GM23248 (cell line): ENCODE results near the gene ENKD1. TPM values are rescaled to one million over a fixed set of nuclear protein-coding genes. Genes with fewer than 3 reads are reported as not detected.

Source experiments
- DNase-seq: peaks from one replicate; pipeline ENCODE4 v3.0.0-alpha.2; 2015
- H2AFZ ChIP-seq: fragments of 200-600 bp; sonication (generic); 2 replicates; pipeline ENCODE4 v1.6.1; 2016; ENCODE audit warnings: antibody characterized with exemption
- H3F3A ChIP-seq: fragments of 200-600 bp; sonication (generic); 2 replicates; pipeline ENCODE4 v1.6.1; 2016; ENCODE audit warnings: mild to moderate bottlenecking, antibody characterized with exemption, mixed run types; ENCODE audit not compliant: insufficient read depth
- H3K27ac ChIP-seq: fragments of 200-600 bp; sonication (generic); 2 replicates; pipeline ENCODE4 v1.5.1; 2016; ENCODE audit warnings: mild to moderate bottlenecking
- H3K27me3 ChIP-seq: fragments of 200-600 bp; sonication (generic); replicated peaks from 2 replicates; pipeline ENCODE4 v1.6.1; 2016; ENCODE audit warnings: mild to moderate bottlenecking; ENCODE audit not compliant: insufficient read depth
- H3K36me3 ChIP-seq: fragments of 200-600 bp; sonication (generic); 2 replicates; pipeline ENCODE4 v1.6.1; 2016; ENCODE audit warnings: low read depth, mild to moderate bottlenecking
- H3K4me1 ChIP-seq: fragments of 200-600 bp; sonication (generic); 2 replicates; pipeline ENCODE4 v1.6.1; 2016; ENCODE audit warnings: mild to moderate bottlenecking; ENCODE audit not compliant: insufficient read depth
- H3K4me2 ChIP-seq: fragments of 200-600 bp; sonication (generic); one replicate; pipeline ENCODE4 v1.6.1; 2016; ENCODE audit warnings: mild to moderate bottlenecking; ENCODE audit not compliant: unreplicated experiment
- H3K4me3 ChIP-seq: fragments of 200-600 bp; sonication (generic); 2 replicates; pipeline ENCODE4 v1.5.1; 2016; ENCODE audit warnings: mild to moderate bottlenecking
- H3K79me2 ChIP-seq: fragments of 200-600 bp; sonication (generic); 2 replicates; pipeline ENCODE4 v1.6.1; 2016; ENCODE audit warnings: mild to moderate bottlenecking; ENCODE audit not compliant: insufficient read depth
- H3K9ac ChIP-seq: fragments of 200-600 bp; sonication (generic); 2 replicates; pipeline ENCODE4 v1.6.1; 2016; ENCODE audit warnings: mild to moderate bottlenecking
- H3K9me2 ChIP-seq: fragments of 200-600 bp; sonication (generic); 2 replicates; pipeline ENCODE4 v1.6.1; 2016; ENCODE audit warnings: mixed run types, mild to moderate bottlenecking, moderate library complexity; ENCODE audit not compliant: insufficient read depth
- H3K9me3 ChIP-seq: fragments of 200-600 bp; sonication (generic); one replicate; pipeline ENCODE4 v1.6.1; 2017; ENCODE audit warnings: low read depth
- H4K20me1 ChIP-seq: fragments of 200-600 bp; sonication (generic); 2 replicates; pipeline ENCODE4 v1.6.0; 2016; ENCODE audit not compliant: insufficient read depth
- EZH2 ChIP-seq: fragments of 200-600 bp; sonication (generic); IDR thresholded peaks from 2 replicates; pipeline ENCODE4 v1.6.1; 2018; ENCODE audit warnings: antibody characterized with exemption, mild to moderate bottlenecking; ENCODE audit not compliant: insufficient read depth, poor library complexity, severe bottlenecking
- EZH2phosphoT487 ChIP-seq: fragments of 200-600 bp; sonication (generic); IDR thresholded peaks from 2 replicates; pipeline ENCODE4 v1.6.1; 2018; ENCODE audit warnings: antibody characterized with exemption, moderate library complexity, mild to moderate bottlenecking, low read depth; ENCODE audit not compliant: insufficient read depth
- WGBS, 2 experiments: methylation state at CpG; one replicate each; pipeline ENCODE4 v1.1.6; 2015 to 2017; ENCODE audit warnings: low lambda C conversion rate in 2 of 2, low coverage in 1 of 2; ENCODE audit errors: missing lambda C conversion rate in 2 of 2; 5-methylcytosine and 5-hydroxymethylcytosine counted together
- in situ Hi-C: fragments of 300-500 bp; cut with MboI; formaldehyde crosslinking; loops from 2 replicates; pipeline ENCODE4 v1.15.0; 2020
- polyA plus RNA-seq: library from polyadenylated mRNA; unstranded; fragments of >200 nt; fragmentation: Nextera tagmentation; extraction: Ambion mirVana; gene quantifications from 2 replicates; pipeline ENCODE4 v1.2.1, GENCODE V29; 2016
- total RNA-seq: library from RNA; depleted of rRNA; stranded (reverse); fragments of >200 nt; shearing (Covaris generic); gene quantifications from 2 replicates; pipeline ENCODE4 v1.2.3, GENCODE V29; 2014

Gene ENKD1
- total and polyA plus RNA-seq, 2 experiments from 2014 or later: 8.3 to 11.2 TPM

DNA sequence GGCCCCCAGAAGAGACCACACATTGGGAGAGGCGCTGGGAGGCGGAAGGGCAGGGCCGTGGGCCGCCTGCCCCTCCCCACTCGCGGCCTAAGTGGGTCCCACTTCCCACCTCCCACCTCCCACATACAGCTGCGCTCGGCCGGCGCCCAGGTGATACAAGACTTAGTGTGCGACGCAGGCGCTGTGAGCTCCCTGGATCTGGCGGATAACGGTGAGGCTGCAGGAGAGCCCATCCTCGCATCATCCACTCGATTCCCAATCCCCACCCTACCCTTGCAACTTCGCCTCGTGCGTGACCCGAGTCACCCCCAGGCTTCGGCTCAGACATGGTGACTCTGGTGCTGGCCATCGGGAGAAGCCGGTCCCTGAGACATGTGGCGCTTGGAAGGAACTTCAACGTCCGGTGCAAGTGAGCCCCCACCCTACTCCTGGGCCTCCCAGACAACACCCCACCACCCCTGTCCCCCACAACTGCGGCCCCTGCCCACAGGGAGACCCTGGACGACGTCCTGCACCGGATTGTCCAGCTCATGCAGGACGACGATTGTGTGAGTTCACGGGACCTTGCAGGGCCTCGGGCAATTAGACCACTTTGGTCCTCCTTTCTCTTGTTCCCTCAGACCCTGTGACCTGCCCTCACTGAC, 17.7 kb downstream of the ENKD1 start:
- Histone ChIP-seq H3K4me3 (no peak overlapping the region), H3K79me2 (no peaks in the 10 kb centered on the region), H4K20me1 (no peaks in the 10 kb centered on the region), H3K9me2 (no peaks in the 10 kb centered on the region), H3K9ac (no peak overlapping the region), H3K4me1 (no peaks in the 10 kb centered on the region), H2AFZ (no peak overlapping the region), H3K27ac (no peak overlapping the region), H3K36me3 (no peaks in the 10 kb centered on the region), H3K27me3 (peaks cover 46% of the 10 kb centered on the region), H3K4me2 (no peak overlapping the region), H3K9me3 (no peaks in the 10 kb centered on the region), H3F3A (no peaks in the 10 kb centered on the region)
- no peak for DNase-seq
- in situ Hi-C loops: no loop called here
- no peak for TF ChIP-seq EZH2phosphoT487
- TF ChIP-seq EZH2: no peak
- whole genome bisulfite sequencing, 2 experiments: 38 to 40% methylated on average over 22 to 35 of the region's 35 CpGs

DNA sequence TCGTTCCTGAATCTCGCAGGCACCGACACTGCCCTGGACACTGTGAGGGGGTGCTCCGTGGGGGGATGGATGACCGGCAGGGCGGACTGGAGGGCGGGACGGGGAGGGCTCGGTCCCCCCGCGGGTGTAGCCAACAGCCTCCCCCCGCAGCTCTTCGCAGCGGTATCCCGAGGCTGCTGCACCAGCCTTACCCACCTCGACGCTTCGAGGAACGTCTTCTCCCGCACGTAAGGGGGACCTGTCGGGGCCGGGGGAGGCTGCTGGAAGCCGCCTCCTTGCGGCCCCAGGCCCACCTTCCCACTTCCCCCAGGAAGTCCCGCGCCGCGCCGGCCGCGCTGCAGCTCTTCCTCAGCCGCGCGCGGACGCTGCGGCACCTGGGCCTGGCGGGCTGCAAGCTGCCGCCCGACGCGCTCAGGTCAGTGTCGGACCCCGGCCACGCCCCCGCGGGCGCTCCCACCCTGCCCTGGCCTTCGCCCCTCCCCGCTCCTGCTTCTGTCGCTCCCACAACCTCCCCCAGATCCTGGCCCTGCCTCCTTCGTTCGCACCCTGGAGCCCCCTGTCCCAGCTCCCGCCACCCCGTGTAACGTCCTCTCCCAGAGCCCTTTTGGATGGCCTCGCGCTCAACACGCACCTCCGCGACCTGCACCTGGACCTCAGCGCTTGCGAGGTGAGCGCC, 18.3 kb downstream of the ENKD1 start:
- TF ChIP-seq EZH2phosphoT487: 0 out of 2 replicates have a peak, but pooled peaks have one; percentile 26
- TF ChIP-seq EZH2: no peak
- 11 to 18% methylated on average over 21 to 60 of the region's 65 CpGs for WGBS, 2 experiments

DNA sequence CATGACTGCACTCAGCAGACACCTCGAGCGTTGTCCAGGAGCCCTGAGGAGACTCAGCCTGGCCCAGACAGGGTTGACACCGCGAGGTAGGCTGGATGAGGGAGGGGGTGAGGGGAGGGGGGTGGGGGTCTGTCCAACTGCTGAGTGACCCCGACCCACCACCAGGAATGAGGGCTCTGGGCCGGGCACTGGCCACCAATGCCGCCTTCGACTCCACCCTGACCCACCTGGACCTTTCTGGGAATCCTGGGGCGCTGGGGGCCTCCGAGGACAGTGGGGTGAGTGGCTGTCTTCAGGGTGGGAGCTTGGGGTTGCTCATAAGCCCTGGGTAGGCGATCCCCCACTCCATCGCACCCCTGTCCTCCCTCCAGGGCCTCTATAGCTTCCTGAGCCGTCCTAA, 18.9 kb downstream of the ENKD1 start:
- peaks cover 46% of the 10 kb centered on the region for H3K27me3 ChIP-seq
- no peaks in the 10 kb centered on the region for H4K20me1 ChIP-seq
- H3F3A ChIP-seq: no peaks in the 10 kb centered on the region
- TF ChIP-seq EZH2phosphoT487 (no peak), EZH2 (no peak)
- H3K4me2 ChIP-seq: no peak overlapping the region
- no peaks in the 10 kb centered on the region for H3K9me2 ChIP-seq
- DNase-seq: no peak
- H3K79me2 ChIP-seq: no peaks in the 10 kb centered on the region
- no peak overlapping the region for H3K27ac ChIP-seq
- H3K9me3 ChIP-seq: no peaks in the 10 kb centered on the region
- in situ Hi-C loops: no loop called here
- 74% methylated on average over 10 to 13 of the region's 13 CpGs for WGBS, 2 experiments
- no peak overlapping the region for H2AFZ ChIP-seq
- H3K36me3 ChIP-seq: no peaks in the 10 kb centered on the region
- H3K9ac ChIP-seq: no peak overlapping the region
- H3K4me3 ChIP-seq: no peak overlapping the region
- no peaks in the 10 kb centered on the region for H3K4me1 ChIP-seq

More for the DNA sequence above, 18.3 kb downstream of the ENKD1 start:
- DNase-seq: no peak
- Histone ChIP-seq H2AFZ (no peak overlapping the region), H3K9me3 (no peaks in the 10 kb centered on the region), H3K79me2 (no peaks in the 10 kb centered on the region), H3K4me2 (no peak overlapping the region), H3F3A (no peaks in the 10 kb centered on the region), H3K4me1 (no peaks in the 10 kb centered on the region), H3K36me3 (no peaks in the 10 kb centered on the region), H4K20me1 (no peaks in the 10 kb centered on the region), H3K4me3 (no peak overlapping the region), H3K9ac (no peak overlapping the region), H3K27ac (no peak overlapping the region), H3K27me3 (peaks cover 46% of the 10 kb centered on the region), H3K9me2 (no peaks in the 10 kb centered on the region)
- in situ Hi-C loops: no loop called here

DNA sequence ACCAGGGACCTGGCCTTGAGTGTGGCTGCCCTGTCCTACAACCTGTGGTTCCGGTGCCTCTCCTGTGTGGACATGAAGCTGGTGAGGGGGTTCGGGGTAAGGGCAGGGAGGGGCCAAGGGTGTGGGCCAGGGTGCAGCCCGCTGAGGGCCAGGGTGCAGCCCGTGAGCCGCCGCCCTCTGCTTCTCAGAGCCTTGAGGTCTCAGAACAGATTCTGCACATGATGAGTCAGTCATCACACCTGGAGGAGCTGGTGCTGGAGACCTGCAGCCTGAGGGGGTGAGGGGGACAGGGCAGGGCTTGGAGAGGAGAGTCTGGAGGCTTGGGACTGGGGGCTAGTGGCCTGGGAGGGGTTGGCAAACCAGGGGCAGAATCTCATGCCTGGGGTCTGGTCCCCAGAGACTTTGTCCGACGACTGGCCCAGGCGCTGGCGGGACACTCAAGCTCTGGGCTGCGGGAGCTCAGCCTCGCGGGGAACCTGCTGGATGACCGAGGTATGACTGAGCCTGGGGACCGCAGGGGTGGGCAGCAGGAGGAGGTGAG, 19.4 kb downstream of the ENKD1 start:
- Histone ChIP-seq H3K9me3 (no peaks in the 10 kb centered on the region), H3K27ac (no peak overlapping the region), H4K20me1 (no peaks in the 10 kb centered on the region), H3K9me2 (no peaks in the 10 kb centered on the region), H3K9ac (no peak overlapping the region), H3K4me2 (no peak overlapping the region), H2AFZ (no peak overlapping the region), H3K36me3 (no peaks in the 10 kb centered on the region), H3K27me3 (peaks cover 42% of the 10 kb centered on the region), H3K79me2 (no peaks in the 10 kb centered on the region), H3F3A (no peaks in the 10 kb centered on the region), H3K4me1 (0 out of 2 replicates have a peak, but pooled peaks cover 3% of the 10 kb centered on the region), H3K4me3 (no peak overlapping the region)
- 63 to 67% methylated on average over 10 to 15 of the region's 15 CpGs for WGBS, 2 experiments
- TF ChIP-seq EZH2phosphoT487: no peak
- no peak for TF ChIP-seq EZH2
- in situ Hi-C loops: no loop called here
- no peak for DNase-seq
